ENCODE results near the gene CTRL.
"Not testable (repeated sequence)": the region's sequence is repeated elsewhere in the genome, so short reads cannot be mapped to it uniquely, and the experiment has no call there.

- not testable (repeated sequence) for TF ChIP-seq POLR2A (IDR thresholded peaks at IDR 0.05; ENCODE audit: extremely low read depth, insufficient read length); CTCF (IDR thresholded peaks at IDR 0.05; ENCODE audit: low read depth, low read length); MAX (IDR thresholded peaks at IDR 0.05; ENCODE audit: low read depth, low read length); MYC (IDR thresholded peaks at IDR 0.05; ENCODE audit: low read depth, low read length)
These were observed 6.1 kb upstream of the CTRL start for GRCh38 chr16:67937713-67938112.

Measured in NB4 (cell line).